Stimulated activated memory B cell treated with anti-CD40 and anti-IgM and Interleukin-4, amounts not matched to agents 10 μg/mL and 1 μg/mL and 100 μg/mL, for 72 hours (primary cell): Measurements from ENCODE around the gene THAP7.

Source experiments
- ATAC-seq: fragments of 150-1000 bp; cut with Tn5 transposase; 2 replicates; pipeline ENCODE4 v1.10.0; 2021
- H3K27ac Mint-ChIP-seq: one replicate; pipeline ENCODE4 v1.8.0; 2022; ENCODE audit warnings: mild to moderate bottlenecking, mixed read lengths
- H3K27me3 Mint-ChIP-seq: one replicate; pipeline ENCODE4 v1.8.0; 2022; ENCODE audit warnings: mixed read lengths
- H3K36me3 Mint-ChIP-seq: one replicate; pipeline ENCODE4 v1.8.0; 2022; ENCODE audit warnings: mixed read lengths
- H3K4me1 Mint-ChIP-seq: one replicate; pipeline ENCODE4 v1.8.0; 2022; ENCODE audit warnings: mixed read lengths
- H3K4me3 Mint-ChIP-seq: one replicate; pipeline ENCODE4 v1.8.0; 2022; ENCODE audit warnings: mild to moderate bottlenecking, moderate library complexity, mixed read lengths
- H3K9me3 Mint-ChIP-seq: one replicate; pipeline ENCODE4 v1.8.0; 2022; ENCODE audit warnings: mixed read lengths

THAP7 gene

GRCh38 chr22:20993304-20994127, 8.4 kb downstream of the THAP7 start:
- peaks cover 38% of the 10 kb centered on the region for H3K36me3 Mint-ChIP-seq
- H3K27ac Mint-ChIP-seq: no peak overlapping the region
- no peak for ATAC-seq

GRCh38 chr22:20992456-20993303, 9.2 kb downstream of the THAP7 start:
- peaks cover 34% of the 10 kb centered on the region for H3K36me3 Mint-ChIP-seq
- H3K4me3 Mint-ChIP-seq: no peak overlapping the region
- no peak overlapping the region for H3K27ac Mint-ChIP-seq
- no peaks in the 10 kb centered on the region for H3K9me3 Mint-ChIP-seq
- H3K4me1 Mint-ChIP-seq: no peaks in the 10 kb centered on the region
- no peak for ATAC-seq
- H3K27me3 Mint-ChIP-seq: no peaks in the 10 kb centered on the region

More at GRCh38 chr22:20993304-20994127, 8.4 kb downstream of the THAP7 start:
- no peak overlapping the region for H3K4me3 Mint-ChIP-seq
- peaks cover 7% of the 10 kb centered on the region for H3K4me1 Mint-ChIP-seq
- H3K27me3 Mint-ChIP-seq: no peaks in the 10 kb centered on the region
- no peaks in the 10 kb centered on the region for H3K9me3 Mint-ChIP-seq

- Mint-ChIP-seq H3K4me3 (no peak overlapping the region), H3K27ac (no peak overlapping the region), H3K4me1 (no peaks in the 10 kb centered on the region), H3K9me3 (no peaks in the 10 kb centered on the region), H3K27me3 (no peaks in the 10 kb centered on the region), H3K36me3 (peaks cover 37% of the 10 kb centered on the region)
- no peak for ATAC-seq
Measured at GRCh38 chr22:20992056-20992442, 9.9 kb downstream of the THAP7 start.

GRCh38 chr22:20991252-20992055, 10.5 kb downstream of the THAP7 start:
- no peak overlapping the region for H3K4me3 Mint-ChIP-seq
- ATAC-seq: no peak
- no peaks in the 10 kb centered on the region for H3K27me3 Mint-ChIP-seq
- peaks cover 39% of the 10 kb centered on the region for H3K36me3 Mint-ChIP-seq
- H3K4me1 Mint-ChIP-seq: no peaks in the 10 kb centered on the region
- H3K9me3 Mint-ChIP-seq: no peaks in the 10 kb centered on the region
- H3K27ac Mint-ChIP-seq: no peak overlapping the region

- Mint-ChIP-seq H3K4me1 (no peaks in the 10 kb centered on the region), H3K36me3 (peaks cover 37% of the 10 kb centered on the region), H3K4me3 (no peak overlapping the region), H3K27ac (no peak overlapping the region), H3K9me3 (no peaks in the 10 kb centered on the region), H3K27me3 (no peaks in the 10 kb centered on the region)
- no peak for ATAC-seq
Measured at GRCh38 chr22:20990184-20991180, 11.4 kb downstream of the THAP7 start.

GRCh38 chr22:20989323-20990138, 12.4 kb downstream of the THAP7 start:
- H3K27me3 Mint-ChIP-seq: no peaks in the 10 kb centered on the region

GRCh38 chr22:20988573-20989322, 13.2 kb downstream of the THAP7 start:
- Mint-ChIP-seq H3K27ac (no peak overlapping the region), H3K4me3 (no peak overlapping the region), H3K27me3 (no peaks in the 10 kb centered on the region), H3K36me3 (peaks cover 37% of the 10 kb centered on the region), H3K4me1 (peaks cover 5% of the 10 kb centered on the region), H3K9me3 (no peaks in the 10 kb centered on the region)
- ATAC-seq: no peak

More at GRCh38 chr22:20989323-20990138, 12.4 kb downstream of the THAP7 start:
- H3K36me3 Mint-ChIP-seq: peaks cover 32% of the 10 kb centered on the region
- no peak overlapping the region for H3K4me3 Mint-ChIP-seq
- no peaks in the 10 kb centered on the region for H3K9me3 Mint-ChIP-seq
- H3K4me1 Mint-ChIP-seq: no peaks in the 10 kb centered on the region
- H3K27ac Mint-ChIP-seq: no peak overlapping the region
- no peak for ATAC-seq

- no peak overlapping the region for H3K27ac Mint-ChIP-seq
- peaks cover 16% of the 10 kb centered on the region for H3K4me1 Mint-ChIP-seq
- H3K9me3 Mint-ChIP-seq: no peaks in the 10 kb centered on the region
- no peaks in the 10 kb centered on the region for H3K27me3 Mint-ChIP-seq
- no peak for ATAC-seq
- H3K4me3 Mint-ChIP-seq: no peak overlapping the region
- H3K36me3 Mint-ChIP-seq: peaks cover 32% of the 10 kb centered on the region
Measured at GRCh38 chr22:20987375-20987774, 14.5 kb downstream of the THAP7 start.

GRCh38 chr22:20986365-20986764, 15.6 kb downstream of the THAP7 start:
- no peak for ATAC-seq
- Mint-ChIP-seq H3K27me3 (no peaks in the 10 kb centered on the region), H3K9me3 (no peaks in the 10 kb centered on the region), H3K27ac (no peak overlapping the region), H3K36me3 (peaks cover 32% of the 10 kb centered on the region), H3K4me1 (peaks cover 23% of the 10 kb centered on the region), H3K4me3 (no peak overlapping the region)

GRCh38 chr22:20985720-20986119, 16.2 kb downstream of the THAP7 start:
- H3K4me1 Mint-ChIP-seq: peaks cover 29% of the 10 kb centered on the region
- H3K4me3 Mint-ChIP-seq: no peak overlapping the region
- ATAC-seq: no peak
- H3K27ac Mint-ChIP-seq: no peak overlapping the region
- peaks cover 25% of the 10 kb centered on the region for H3K36me3 Mint-ChIP-seq
- H3K27me3 Mint-ChIP-seq: no peaks in the 10 kb centered on the region
- H3K9me3 Mint-ChIP-seq: no peaks in the 10 kb centered on the region

- H3K36me3 Mint-ChIP-seq: peaks cover 25% of the 10 kb centered on the region
- H3K4me1 Mint-ChIP-seq: peaks cover 49% of the 10 kb centered on the region
- ATAC-seq: no peak
- H3K9me3 Mint-ChIP-seq: peaks cover 3% of the 10 kb centered on the region
- H3K27me3 Mint-ChIP-seq: no peaks in the 10 kb centered on the region
- H3K4me3 Mint-ChIP-seq: peak overlapping the region; percentile 95
- peak overlapping the region; percentile 92 for H3K27ac Mint-ChIP-seq
Measured at GRCh38 chr22:20983081-20983771, 18.7 kb downstream of the THAP7 start.

GRCh38 chr22:20982563-20982882, 19.4 kb downstream of the THAP7 start:
- Mint-ChIP-seq H3K9me3 (peaks cover 3% of the 10 kb centered on the region), H3K4me3 (peak overlapping the region; percentile 95), H3K27me3 (no peaks in the 10 kb centered on the region), H3K36me3 (peaks cover 20% of the 10 kb centered on the region), H3K27ac (peak overlapping the region; percentile 92), H3K4me1 (peaks cover 49% of the 10 kb centered on the region)
- ATAC-seq: peak; percentile 24
